Measurements from ENCODE around the gene AP3M1.
"Not testable (repeated sequence)": the region's sequence is repeated elsewhere in the genome, so short reads cannot be mapped to it uniquely, and the experiment has no call there.

GRCh38 chr10:74188617-74189016 is 38.0 kb upstream of the AP3M1 start:
- not testable (repeated sequence) for TF ChIP-seq ATF3 (IDR thresholded peaks at IDR 0.05); RAD21 (IDR thresholded peaks at IDR 0.05; ENCODE audit: low read depth); POLR2A (IDR thresholded peaks at IDR 0.05; ENCODE audit: borderline replicate concordance, extremely low read depth, insufficient read depth, insufficient read length)

Data from HCT116 (cell line).